GM10847 (cell line): ENCODE results near the gene PODXL2.

Source experiments
- POLR2A ChIP-seq: IDR thresholded peaks from 2 replicates; pipeline ENCODE4 v1.6.1; 2011; ENCODE audit not compliant: insufficient read length; ENCODE audit errors: extremely low read depth

Gene PODXL2

DNA sequence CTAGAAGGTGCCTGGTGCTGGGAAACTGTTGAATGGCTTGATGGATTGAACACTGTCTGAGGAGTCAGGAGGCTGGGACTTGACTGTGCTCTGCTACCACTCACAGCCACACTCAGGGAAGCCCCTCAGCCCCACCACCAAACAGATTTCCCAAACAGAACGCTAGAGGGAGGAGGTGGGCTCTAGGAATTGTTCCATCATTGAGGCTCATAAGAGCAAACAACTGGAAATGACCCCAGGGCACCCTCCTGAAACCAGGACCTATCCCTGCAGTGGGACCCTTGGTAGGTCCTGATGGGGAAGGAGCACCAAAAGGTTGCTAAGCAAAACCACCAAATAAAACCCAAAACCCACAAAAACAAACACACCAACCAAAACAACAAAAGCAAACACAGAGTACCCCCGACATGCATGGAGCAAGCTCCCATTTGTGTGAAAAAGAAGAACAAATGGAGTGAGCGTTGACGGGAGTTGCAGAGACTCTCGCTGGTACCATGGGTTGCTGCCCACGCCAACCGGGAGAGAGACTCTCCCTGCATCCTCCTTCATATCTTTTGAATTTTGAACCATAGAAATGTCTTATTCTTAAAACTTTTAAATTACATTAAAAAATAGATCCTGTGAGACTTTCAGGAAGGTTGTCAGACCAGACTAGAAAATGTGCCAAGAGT, 89.4 kb downstream of the PODXL2 start:
- TF ChIP-seq POLR2A: no peak

DNA sequence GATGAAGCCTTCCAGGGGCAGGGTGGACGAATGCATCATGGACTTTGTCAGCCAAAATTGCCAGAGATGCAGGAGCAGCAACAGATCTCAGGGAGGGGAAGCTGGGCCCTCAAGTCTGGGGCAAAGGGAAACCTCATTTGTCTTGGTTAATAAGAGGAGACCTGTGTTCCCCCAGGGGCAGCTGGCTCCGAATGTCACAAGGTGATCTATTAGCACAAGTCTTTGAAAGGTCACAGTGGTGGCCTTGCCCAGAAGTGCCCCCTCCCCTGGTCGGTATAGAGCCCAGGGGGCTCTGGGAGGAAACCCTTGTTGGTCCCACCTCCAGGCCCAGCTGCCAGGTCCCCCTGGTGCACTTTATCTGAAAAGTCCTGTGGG, 89.9 kb downstream of the PODXL2 start:
- no peak for TF ChIP-seq POLR2A

DNA sequence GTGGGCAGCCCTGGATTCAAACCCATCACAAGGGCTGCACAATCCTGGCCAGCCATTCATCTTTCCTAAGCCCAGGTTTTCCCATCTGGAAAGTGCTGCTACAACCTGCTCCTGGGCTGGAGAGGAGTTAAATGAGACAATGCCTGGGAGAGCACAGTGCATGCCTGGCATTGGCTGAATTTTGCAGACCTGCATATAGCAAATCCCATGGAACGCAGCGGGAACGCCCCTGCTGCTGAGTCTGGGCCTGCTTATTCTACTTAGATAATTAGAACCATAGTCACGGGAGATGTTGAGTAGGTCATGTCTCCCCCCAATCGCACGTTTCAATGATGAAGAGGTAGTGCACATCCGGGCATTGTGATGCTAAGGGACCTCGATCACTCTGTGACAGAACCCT, 90.4 kb downstream of the PODXL2 start:
- no peak for TF ChIP-seq POLR2A

DNA sequence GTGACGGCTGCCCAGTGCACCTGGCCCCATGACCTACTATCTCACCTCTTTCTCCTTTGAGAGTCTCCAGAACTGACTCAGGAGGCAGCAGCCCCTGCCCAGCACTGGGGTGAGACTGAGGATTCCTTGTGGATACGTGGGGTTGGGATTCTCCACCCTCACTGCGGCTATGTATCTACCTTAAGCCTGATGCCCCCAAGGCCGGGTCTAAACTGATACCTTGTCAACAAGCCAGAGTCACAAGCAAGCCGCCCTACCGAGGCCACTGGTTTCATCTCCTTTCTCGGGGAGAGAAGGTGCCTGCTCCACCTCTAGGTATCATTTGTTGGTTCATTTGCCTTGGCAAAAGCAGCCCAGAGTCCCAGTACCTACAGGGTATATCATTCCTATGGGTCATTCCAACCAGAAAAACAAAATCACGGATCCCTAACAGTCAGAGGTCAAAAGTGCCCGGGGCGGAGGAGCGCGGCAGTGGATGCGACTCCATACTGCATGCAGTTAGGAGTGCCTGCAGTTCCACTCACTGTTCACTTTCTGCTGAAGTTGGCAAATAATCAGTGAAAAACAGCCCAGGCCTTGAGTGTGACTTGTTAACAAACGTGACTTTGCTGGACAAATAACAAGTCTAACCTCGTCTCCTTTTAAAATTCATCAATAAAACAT, 91.3 kb downstream of the PODXL2 start:
- TF ChIP-seq POLR2A: no peak

DNA sequence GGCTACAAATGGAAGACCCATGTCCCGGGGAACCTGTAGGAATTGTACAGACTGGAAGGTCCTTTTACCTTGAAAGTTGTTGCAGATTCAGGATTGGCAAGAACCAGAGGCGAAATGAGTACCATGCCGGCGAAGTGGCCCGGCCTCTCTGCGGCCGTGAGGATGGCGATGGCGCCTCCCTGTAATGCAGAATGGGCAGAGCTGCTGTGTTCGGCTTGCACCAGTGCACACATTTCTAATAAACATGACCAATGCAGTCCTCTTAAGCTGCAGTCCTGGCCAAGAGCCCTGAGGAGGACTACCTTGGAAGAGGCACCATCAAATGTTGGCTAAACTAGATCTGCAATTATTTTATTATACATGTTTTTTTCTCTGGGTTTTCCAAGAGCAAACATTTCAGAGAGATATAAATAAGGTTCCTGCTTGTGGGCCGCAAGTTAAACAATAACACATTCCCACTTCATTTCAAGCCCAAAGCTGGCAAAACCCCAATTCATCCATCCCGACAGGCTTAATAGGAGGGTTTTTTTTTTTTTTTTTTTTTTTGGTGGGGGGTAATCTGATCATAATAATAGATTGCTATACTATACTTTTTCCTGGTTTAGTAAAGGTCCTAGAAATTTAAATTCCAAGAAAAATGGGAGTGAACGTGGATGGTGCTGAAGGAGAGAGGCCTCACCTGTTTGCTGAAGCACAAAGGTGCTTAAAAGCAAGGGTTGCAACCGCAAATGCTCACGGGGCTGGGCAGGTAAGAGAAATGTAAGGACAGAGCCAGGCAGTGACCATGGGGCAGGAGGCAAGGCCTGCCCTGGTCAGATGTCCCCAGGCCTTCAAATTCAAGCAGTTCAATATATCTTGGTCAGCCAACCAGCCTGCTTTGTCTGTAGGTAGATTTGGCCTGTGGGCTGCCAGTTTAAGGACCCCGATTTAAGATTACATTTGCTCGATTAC, 92.3 kb downstream of the PODXL2 start:
- TF ChIP-seq POLR2A: no peak

DNA sequence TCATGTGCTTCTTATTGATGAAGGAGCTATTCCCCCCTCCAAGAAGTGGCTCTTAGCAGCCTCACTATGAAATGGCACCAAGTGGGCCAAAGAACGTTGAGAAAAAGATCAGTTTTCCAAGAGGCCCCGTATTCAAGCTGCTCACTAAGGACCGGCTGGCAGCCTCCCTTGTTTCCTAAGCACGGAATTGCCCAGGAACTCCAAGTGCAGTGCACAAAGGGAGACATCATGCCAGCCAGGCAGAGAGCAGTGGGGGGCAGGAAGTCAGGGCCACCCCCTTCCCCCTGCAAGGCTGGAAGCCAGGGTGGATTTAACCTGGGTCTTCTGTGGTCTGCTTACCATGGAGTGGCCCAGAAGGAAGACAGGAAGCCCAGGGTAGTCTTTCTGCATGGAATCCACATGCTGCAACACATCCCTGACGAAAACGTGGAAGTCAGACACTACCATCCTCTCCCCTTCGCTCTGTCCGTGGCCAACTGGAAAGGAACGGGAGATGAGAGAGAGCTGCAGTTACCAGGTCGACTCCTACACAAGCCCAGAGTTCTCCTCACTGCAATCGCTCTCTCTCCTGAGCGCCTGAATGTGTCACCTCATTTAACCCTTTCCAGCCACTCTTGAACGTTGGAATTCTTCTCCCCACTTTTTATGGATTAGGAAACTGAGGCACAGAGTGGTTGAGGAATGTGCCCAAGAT, 93.3 kb downstream of the PODXL2 start:
- no peak for TF ChIP-seq POLR2A
